Activated CD8-positive, alpha-beta memory T cell treated with anti-CD3 and anti-CD28 coated beads, Interleukin-2, amount 50 U/mL, for 24 hours (primary cell): ENCODE measurements around the gene ARHGEF40.

Experiments used
- DNase-seq: peaks from one replicate; pipeline ENCODE4 v3.0.0-alpha.2; 2020; ENCODE audit errors: extremely low read depth

The ARHGEF40 gene

GRCh38 chr14:21121122-21121521 is 51.0 kb downstream of the ARHGEF40 start:
- no peak for DNase-seq

GRCh38 chr14:21123429-21123828 is 53.3 kb downstream of the ARHGEF40 start:
- no peak for DNase-seq

GRCh38 chr14:21133901-21134300 is 63.8 kb downstream of the ARHGEF40 start:
- DNase-seq, result no peak

GRCh38 chr14:21136024-21136423 is 65.9 kb downstream of the ARHGEF40 start:
- DNase-seq, result no peak
